ENCODE measurements around the gene KCNMA1. TPM values are rescaled to one million over a fixed set of nuclear protein-coding genes. Genes with fewer than 3 reads are reported as not detected.

Gene KCNMA1
- total and polyA plus RNA-seq, 9 of the 15 experiments (the other 6 are each of a cell fraction or from before 2014, with no cell fraction given): 0.01 to 0.95 (median 0.15) TPM; not detected in 4

GRCh38 chr10:77673101-77673500 is 35.5 kb upstream of the KCNMA1 start:
- BruUV-seq (replicated peaks): no TSS peak
- no peaks in the 10 kb centered on the region; a peak in 1 of 5 replicates for H3K27me3 ChIP-seq (ENCODE audit: control insufficient read depth in 2 of 2, insufficient read depth in 2 of 2, low read length in 2 of 2)
- H2AFZ ChIP-seq (ENCODE audit: low read depth, low read length): no peak overlapping the region
- ChIA-PET CTCF (ENCODE audit: low intra/inter-chr PET ratio) (no interaction called here), POLR2A (no interaction called here)
- DNase-seq (ENCODE audit: extremely low read depth in 1 of 4, low spot score in 3 of 4) (peak in 2 of 4 experiments; percentile 20 to 28), FAIRE-seq (no peak), ATAC-seq (peak; percentile 69)
- no peaks in the 10 kb centered on the region for H3K9me1 ChIP-seq (ENCODE audit: control insufficient read depth, insufficient read depth, low read length)
- in situ Hi-C loops (cut with MboI) (no loop called here), intact Hi-C loops (cut with micrococcal nuclease) (no loop called here)
- H3K9me3 ChIP-seq (replicated peaks; ENCODE audit: control insufficient read depth, insufficient read depth, low read depth, low read length): no peaks in the 10 kb centered on the region; the same call in 1 of the 2 replicates
- H3K4me2 ChIP-seq (ENCODE audit: insufficient read depth, low read length): no peak overlapping the region
- H3K9ac ChIP-seq (ENCODE audit: insufficient read depth in 1 of 2, low read depth in 2 of 2, low read length in 2 of 2): no peak overlapping the region
- H3K4me1 ChIP-seq (replicated peaks in 1 of 2; ENCODE audit: control insufficient read depth in 2 of 2, insufficient read depth in 2 of 2, low read length in 2 of 2): no peaks in the 10 kb centered on the region; a peak in 1 of 5 replicates
- no peaks in the 10 kb centered on the region for H3K36me3 ChIP-seq (ENCODE audit: control insufficient read depth, insufficient read depth, low read length)
- no peak overlapping the region for H3K4me3 ChIP-seq
- H4K20me1 ChIP-seq (replicated peaks; ENCODE audit: control insufficient read depth, insufficient read depth, low read length): no peaks in the 10 kb centered on the region
- TF ChIP-seq NEUROD1 (IDR thresholded peaks at IDR 0.05; ENCODE audit: borderline replicate concordance, low read depth, low read length, partially characterized antibody) (no peak), STAT5B (CRISPR knock-in tag; IDR thresholded peaks at IDR 0.05) (no peak), ZFP1 (CRISPR knock-in tag; IDR thresholded peaks at IDR 0.05) (no peak), KAT8 (IDR thresholded peaks at IDR 0.05; ENCODE audit: low read depth) (no peak), JUND (IDR thresholded peaks at IDR 0.05; ENCODE audit: borderline replicate concordance, low read depth, low read length) (peak; percentile 62), JUND (tag; IDR thresholded peaks at IDR 0.05; ENCODE audit: borderline replicate concordance, low read depth, low read length) (peak; percentile 51; the same call in 1 of the 3 replicates), RAD51 (IDR thresholded peaks at IDR 0.05; ENCODE audit: borderline replicate concordance, low read depth) (no peak), FOSL1 (tag; conservative IDR thresholded peaks at IDR 0.05) (peak; percentile 89)
- TF ChIP-seq, protein P1, sequence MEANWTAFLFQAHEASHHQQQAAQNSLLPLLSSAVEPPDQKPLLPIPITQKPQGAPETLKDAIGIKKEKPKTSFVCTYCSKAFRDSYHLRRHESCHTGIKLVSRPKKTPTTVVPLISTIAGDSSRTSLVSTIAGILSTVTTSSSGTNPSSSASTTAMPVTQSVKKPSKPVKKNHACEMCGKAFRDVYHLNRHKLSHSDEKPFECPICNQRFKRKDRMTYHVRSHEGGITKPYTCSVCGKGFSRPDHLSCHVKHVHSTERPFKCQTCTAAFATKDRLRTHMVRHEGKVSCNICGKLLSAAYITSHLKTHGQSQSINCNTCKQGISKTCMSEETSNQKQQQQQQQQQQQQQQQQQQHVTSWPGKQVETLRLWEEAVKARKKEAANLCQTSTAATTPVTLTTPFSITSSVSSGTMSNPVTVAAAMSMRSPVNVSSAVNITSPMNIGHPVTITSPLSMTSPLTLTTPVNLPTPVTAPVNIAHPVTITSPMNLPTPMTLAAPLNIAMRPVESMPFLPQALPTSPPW (CRISPR knock-in tag; IDR thresholded peaks at IDR 0.05): peak; percentile 20; the same call in 1 of the 2 replicates
- TF ChIP-seq, protein P2, sequence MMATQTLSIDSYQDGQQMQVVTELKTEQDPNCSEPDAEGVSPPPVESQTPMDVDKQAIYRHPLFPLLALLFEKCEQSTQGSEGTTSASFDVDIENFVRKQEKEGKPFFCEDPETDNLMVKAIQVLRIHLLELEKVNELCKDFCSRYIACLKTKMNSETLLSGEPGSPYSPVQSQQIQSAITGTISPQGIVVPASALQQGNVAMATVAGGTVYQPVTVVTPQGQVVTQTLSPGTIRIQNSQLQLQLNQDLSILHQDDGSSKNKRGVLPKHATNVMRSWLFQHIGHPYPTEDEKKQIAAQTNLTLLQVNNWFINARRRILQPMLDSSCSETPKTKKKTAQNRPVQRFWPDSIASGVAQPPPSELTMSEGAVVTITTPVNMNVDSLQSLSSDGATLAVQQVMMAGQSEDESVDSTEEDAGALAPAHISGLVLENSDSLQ (IDR thresholded peaks at IDR 0.05): peak; percentile 45
- TF ChIP-seq, protein P3, sequence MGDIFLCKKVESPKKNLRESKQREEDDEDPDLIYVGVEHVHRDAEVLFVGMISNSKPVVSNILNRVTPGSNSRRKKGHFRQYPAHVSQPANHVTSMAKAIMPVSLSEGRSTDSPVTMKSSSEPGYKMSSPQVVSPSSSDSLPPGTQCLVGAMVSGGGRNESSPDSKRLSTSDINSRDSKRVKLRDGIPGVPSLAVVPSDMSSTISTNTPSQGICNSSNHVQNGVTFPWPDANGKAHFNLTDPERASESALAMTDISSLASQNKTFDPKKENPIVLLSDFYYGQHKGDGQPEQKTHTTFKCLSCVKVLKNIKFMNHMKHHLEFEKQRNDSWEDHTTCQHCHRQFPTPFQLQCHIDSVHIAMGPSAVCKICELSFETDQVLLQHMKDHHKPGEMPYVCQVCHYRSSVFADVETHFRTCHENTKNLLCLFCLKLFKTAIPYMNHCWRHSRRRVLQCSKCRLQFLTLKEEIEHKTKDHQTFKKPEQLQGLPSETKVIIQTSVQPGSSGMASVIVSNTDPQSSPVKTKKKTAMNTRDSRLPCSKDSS (IDR thresholded peaks at IDR 0.05; ENCODE audit: low read depth, partially characterized antibody): no peak
- WGBS (ENCODE audit: insufficient coverage, low coverage, missing lambda C conversion rate): 4% methylated on average over 2 of the region's 2 CpGs
- H3K79me2 ChIP-seq (ENCODE audit: control insufficient read depth, insufficient read depth, low read length): no peaks in the 10 kb centered on the region
- no peak overlapping the region for H3K27ac ChIP-seq (ENCODE audit: extremely low read depth, low read depth, low read length)
